ENCODE measurements around the gene PPM1J.
A peak's percentile ranks its signal among the peaks of the same experiment; 100 is the strongest.

PPM1J gene

GRCh38 chr1:112704391-112704933 is 10.7 kb downstream of the PPM1J start:
- ATAC-seq (peak; percentile 63), DNase-seq (peak; percentile 56)
- Mint-ChIP-seq H3K27ac (peak overlapping the region; percentile 78), H3K36me3 (ENCODE audit: low read depth) (peaks cover 9% of the 10 kb centered on the region), H3K9me3 (no peaks in the 10 kb centered on the region), H3K4me3 (peak overlapping the region; percentile 74), H3K4me1 (peaks cover 65% of the 10 kb centered on the region), H3K27me3 (peaks cover 2% of the 10 kb centered on the region)

GRCh38 chr1:112703706-112704105 is 11.4 kb downstream of the PPM1J start:
- peaks cover 67% of the 10 kb centered on the region for H3K4me1 Mint-ChIP-seq
- peaks cover 2% of the 10 kb centered on the region for H3K27me3 Mint-ChIP-seq
- no peak for ATAC-seq
- H3K36me3 Mint-ChIP-seq (ENCODE audit: low read depth), result peaks cover 9% of the 10 kb centered on the region
- no peak overlapping the region for H3K4me3 Mint-ChIP-seq
- DNase-seq, result no peak
- no peaks in the 10 kb centered on the region for H3K9me3 Mint-ChIP-seq
- no peak overlapping the region for H3K27ac Mint-ChIP-seq

DNA sequence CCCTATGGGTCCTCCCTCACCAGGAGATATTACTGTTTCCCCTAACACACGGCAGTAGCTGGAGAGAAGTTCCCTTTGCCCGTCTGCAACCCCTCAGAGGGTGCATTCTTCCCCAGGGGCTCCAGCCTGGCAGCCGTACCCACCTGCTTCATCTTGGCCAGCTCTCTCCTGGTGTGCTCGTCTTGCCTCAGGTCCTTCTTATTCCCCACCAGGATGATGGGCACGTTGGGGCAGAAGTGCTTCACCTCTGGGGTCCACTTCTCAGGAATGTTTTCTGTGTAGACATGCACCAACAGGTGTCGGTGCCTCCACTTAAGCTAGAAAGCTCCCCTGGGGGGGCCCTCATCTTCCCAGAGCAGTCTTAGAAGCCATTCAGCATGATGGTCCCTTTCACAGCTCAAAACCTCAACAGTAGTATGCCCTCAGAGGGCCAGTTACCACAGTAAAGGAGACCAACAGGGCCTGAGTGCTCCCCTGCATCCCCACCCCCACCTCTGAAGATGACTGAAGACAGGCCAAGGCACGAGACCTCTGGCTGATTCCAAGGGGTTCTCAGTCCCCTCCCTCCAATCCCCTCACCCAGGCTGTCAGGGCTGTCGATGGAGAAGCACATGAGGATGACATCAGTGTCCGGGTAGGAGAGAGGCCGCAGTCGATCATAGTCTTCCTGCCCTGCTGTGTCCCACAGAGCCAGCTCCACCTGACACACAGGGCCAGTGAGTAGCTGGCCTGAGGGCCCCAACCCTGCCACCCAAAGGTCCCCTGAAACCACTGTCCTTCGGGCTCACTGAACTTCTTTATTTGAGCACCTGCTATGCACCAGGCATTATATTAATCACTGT is 12.5 kb downstream of the PPM1J start:
- no peaks in the 10 kb centered on the region for H3K9me3 Mint-ChIP-seq
- H3K27ac Mint-ChIP-seq, result peak overlapping the region; percentile 46
- DNase-seq (no peak), ATAC-seq (no peak)
- H3K27me3 Mint-ChIP-seq, result no peaks in the 10 kb centered on the region
- peaks cover 67% of the 10 kb centered on the region for H3K4me1 Mint-ChIP-seq
- H3K36me3 Mint-ChIP-seq (ENCODE audit: low read depth), result peaks cover 9% of the 10 kb centered on the region
- no peak overlapping the region for H3K4me3 Mint-ChIP-seq

DNA sequence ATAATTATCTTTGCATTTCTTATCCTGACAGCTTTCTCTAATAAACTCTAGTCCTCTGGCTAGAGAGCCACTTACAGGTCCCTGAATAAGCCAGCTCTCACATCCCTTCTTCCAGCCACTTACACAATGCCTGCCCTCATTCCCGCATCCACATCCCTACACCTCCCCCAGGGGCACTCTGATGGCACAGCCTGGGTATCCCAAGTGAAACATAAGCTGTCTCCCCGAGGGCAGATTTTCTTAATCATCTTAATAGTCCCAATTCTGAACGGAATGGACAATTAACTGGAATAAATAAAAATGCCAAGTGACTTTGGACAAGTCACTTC is 13.1 kb downstream of the PPM1J start:
- Mint-ChIP-seq H3K4me3 (no peak overlapping the region), H3K27me3 (no peaks in the 10 kb centered on the region), H3K9me3 (no peaks in the 10 kb centered on the region), H3K27ac (peak overlapping the region; percentile 46), H3K36me3 (ENCODE audit: low read depth) (peaks cover 9% of the 10 kb centered on the region), H3K4me1 (peaks cover 67% of the 10 kb centered on the region)
- ATAC-seq (no peak), DNase-seq (no peak)

DNA sequence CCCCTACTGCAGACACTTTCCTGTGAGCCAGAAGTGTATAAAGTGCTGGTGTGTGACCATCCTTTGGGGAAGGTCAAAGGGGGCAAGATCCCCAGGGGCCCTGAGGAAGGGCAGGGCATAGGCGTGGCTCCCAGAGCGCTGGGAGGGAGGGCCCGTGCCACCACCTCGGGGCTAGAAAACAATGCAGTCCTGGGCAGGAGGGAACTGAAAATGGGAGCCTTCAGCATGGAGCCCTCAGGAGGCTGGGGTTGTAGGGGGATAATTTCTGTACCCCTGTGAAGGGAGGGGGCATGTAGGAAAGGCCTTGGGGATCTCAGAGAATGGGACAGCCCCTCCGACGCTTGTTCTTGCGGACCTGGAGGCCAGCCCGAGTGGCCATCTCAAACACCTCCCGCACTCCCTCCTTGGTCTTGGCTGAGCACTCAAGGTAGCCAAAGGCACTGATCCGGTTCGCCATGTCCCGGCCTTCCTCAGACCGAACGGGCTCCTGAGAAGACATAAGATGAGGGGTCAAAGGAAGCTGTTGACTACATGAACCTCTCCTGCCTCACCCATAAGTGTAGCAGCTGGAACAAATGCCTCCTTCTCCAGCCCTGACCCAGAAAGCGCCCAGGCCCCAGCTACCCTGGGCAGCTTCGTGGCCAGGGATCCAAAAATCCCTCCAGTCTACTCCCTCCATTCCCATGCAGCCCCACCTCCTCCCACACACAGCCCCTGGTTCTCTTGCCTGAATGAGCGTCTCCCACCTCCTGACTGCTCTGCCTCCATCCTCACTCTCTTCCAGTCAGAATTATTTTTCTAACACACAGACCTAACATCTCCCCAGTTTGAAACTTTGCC is 13.7 kb downstream of the PPM1J start:
- Mint-ChIP-seq H3K36me3 (ENCODE audit: low read depth) (peaks cover 9% of the 10 kb centered on the region), H3K4me3 (peak overlapping the region; percentile 48)

GRCh38 chr1:112700290-112701226 is 14.6 kb downstream of the PPM1J start:
- ATAC-seq (peak; percentile 33), DNase-seq (peak; percentile 85)
- peak overlapping the region; percentile 93 for H3K27ac Mint-ChIP-seq
- peaks cover 60% of the 10 kb centered on the region for H3K4me1 Mint-ChIP-seq
- H3K9me3 Mint-ChIP-seq, result no peaks in the 10 kb centered on the region
- H3K4me3 Mint-ChIP-seq, result peak overlapping the region; percentile 48
- no peaks in the 10 kb centered on the region for H3K27me3 Mint-ChIP-seq
- H3K36me3 Mint-ChIP-seq (ENCODE audit: low read depth), result peaks cover 9% of the 10 kb centered on the region

More for the DNA sequence above, 13.7 kb downstream of the PPM1J start:
- ATAC-seq (no peak), DNase-seq (no peak)
- Mint-ChIP-seq H3K27ac (peak overlapping the region; percentile 93), H3K27me3 (no peaks in the 10 kb centered on the region), H3K4me1 (peaks cover 67% of the 10 kb centered on the region), H3K9me3 (no peaks in the 10 kb centered on the region)

GRCh38 chr1:112699425-112700144 is 15.5 kb downstream of the PPM1J start:
- H3K4me1 Mint-ChIP-seq, result peaks cover 50% of the 10 kb centered on the region
- H3K9me3 Mint-ChIP-seq, result no peaks in the 10 kb centered on the region
- peaks cover 9% of the 10 kb centered on the region for H3K36me3 Mint-ChIP-seq (ENCODE audit: low read depth)
- no peak overlapping the region for H3K4me3 Mint-ChIP-seq
- DNase-seq, result no peak
- no peaks in the 10 kb centered on the region for H3K27me3 Mint-ChIP-seq
- ATAC-seq, result peak; percentile 41
- peak overlapping the region; percentile 93 for H3K27ac Mint-ChIP-seq

- no peaks in the 10 kb centered on the region for H3K27me3 Mint-ChIP-seq
- DNase-seq (no peak), ATAC-seq (no peak)
- no peaks in the 10 kb centered on the region for H3K9me3 Mint-ChIP-seq
- H3K4me1 Mint-ChIP-seq, result peaks cover 41% of the 10 kb centered on the region
- H3K4me3 Mint-ChIP-seq, result no peak overlapping the region
- no peak overlapping the region for H3K27ac Mint-ChIP-seq
- peaks cover 9% of the 10 kb centered on the region for H3K36me3 Mint-ChIP-seq (ENCODE audit: low read depth)
These were observed 16.5 kb downstream of the PPM1J start for GRCh38 chr1:112698366-112699310.

DNA sequence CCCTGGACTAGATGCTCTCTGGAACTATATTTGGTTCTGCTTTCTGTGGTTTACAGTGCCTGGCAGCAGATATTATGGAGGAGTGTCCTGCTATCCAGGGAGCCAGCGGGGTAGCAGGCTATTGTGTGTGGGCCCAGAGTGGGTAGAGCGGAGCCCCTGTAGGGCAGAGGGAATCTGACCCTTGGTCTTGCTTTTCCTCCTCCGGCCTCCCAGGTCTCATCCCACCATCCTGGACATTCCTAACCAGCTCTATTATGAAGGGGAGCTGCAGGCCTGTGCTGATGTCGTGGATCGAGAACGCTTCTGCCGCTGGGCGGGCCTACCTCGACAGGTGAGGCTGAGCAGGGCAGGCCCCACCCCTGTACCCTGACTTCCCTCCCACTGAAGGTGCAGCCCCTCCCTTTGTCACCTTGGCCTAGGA is 17.3 kb downstream of the PPM1J start:
- H3K27me3 Mint-ChIP-seq, result no peaks in the 10 kb centered on the region
- no peak for DNase-seq
- no peak overlapping the region for H3K27ac Mint-ChIP-seq
- peaks cover 36% of the 10 kb centered on the region for H3K4me1 Mint-ChIP-seq
- peaks cover 13% of the 10 kb centered on the region for H3K36me3 Mint-ChIP-seq (ENCODE audit: low read depth)
- no peaks in the 10 kb centered on the region for H3K9me3 Mint-ChIP-seq
- no peak overlapping the region for H3K4me3 Mint-ChIP-seq
- no peak for ATAC-seq

DNA sequence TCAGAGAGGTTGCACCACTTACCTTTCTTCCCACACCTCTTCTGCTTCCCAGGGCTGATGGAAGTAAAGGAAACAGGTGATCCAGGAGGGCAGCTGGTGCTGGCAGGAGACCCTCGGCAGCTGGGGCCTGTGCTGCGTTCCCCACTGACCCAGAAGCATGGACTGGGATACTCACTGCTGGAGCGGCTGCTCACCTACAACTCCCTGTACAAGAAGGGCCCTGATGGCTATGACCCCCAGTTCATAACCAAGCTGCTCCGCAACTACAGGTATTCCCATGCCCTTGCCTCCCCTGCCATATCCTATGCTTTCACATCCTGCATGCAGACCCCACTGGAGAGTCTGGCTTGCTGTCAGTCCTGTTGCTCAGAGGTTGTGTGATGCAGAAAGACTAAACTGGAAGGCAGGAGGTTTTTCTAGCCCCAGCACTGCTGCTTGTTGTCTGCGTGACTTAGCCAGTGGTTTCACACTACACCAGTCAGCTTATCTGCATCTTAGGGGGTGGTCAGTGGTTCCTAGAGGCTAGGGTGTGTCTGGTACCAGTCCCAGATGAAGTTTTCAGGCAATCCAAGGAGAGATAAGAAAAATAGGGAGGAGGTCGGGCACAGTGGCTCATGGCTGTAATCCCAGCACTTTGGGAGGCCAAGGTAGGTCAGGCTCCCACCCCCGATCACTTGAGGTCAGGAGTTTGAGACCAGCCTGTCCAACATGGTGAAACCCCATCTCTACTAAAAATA is 18.4 kb downstream of the PPM1J start:
- Mint-ChIP-seq H3K36me3 (ENCODE audit: low read depth) (peaks cover 15% of the 10 kb centered on the region), H3K4me3 (no peak overlapping the region), H3K27me3 (no peaks in the 10 kb centered on the region), H3K9me3 (no peaks in the 10 kb centered on the region), H3K4me1 (peaks cover 26% of the 10 kb centered on the region), H3K27ac (no peak overlapping the region)
- no peak for ATAC-seq
- no peak for DNase-seq

DNA sequence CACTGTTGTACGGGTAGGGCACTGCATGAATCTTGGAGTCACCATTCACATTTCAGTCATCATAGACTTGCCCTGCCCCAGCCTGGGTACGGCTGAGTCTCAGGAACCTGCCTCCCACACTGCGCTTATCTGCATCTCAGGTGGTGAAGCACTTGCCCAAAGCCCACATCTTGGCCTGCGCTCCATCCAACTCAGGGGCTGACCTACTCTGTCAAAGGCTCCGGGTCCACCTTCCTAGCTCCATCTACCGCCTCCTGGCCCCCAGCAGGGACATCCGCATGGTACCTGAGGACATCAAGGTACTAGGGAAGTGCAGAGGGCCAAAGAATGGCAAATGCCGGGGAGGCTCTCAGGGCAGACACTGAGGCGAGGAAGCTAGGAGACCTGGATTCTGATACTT is 19.9 kb downstream of the PPM1J start:
- DNase-seq, result no peak
- H3K27me3 Mint-ChIP-seq, result no peaks in the 10 kb centered on the region
- peaks cover 11% of the 10 kb centered on the region for H3K4me1 Mint-ChIP-seq
- peaks cover 16% of the 10 kb centered on the region for H3K36me3 Mint-ChIP-seq (ENCODE audit: low read depth)
- H3K4me3 Mint-ChIP-seq, result no peak overlapping the region
- ATAC-seq, result no peak
- no peak overlapping the region for H3K27ac Mint-ChIP-seq
- no peaks in the 10 kb centered on the region for H3K9me3 Mint-ChIP-seq

DNA sequence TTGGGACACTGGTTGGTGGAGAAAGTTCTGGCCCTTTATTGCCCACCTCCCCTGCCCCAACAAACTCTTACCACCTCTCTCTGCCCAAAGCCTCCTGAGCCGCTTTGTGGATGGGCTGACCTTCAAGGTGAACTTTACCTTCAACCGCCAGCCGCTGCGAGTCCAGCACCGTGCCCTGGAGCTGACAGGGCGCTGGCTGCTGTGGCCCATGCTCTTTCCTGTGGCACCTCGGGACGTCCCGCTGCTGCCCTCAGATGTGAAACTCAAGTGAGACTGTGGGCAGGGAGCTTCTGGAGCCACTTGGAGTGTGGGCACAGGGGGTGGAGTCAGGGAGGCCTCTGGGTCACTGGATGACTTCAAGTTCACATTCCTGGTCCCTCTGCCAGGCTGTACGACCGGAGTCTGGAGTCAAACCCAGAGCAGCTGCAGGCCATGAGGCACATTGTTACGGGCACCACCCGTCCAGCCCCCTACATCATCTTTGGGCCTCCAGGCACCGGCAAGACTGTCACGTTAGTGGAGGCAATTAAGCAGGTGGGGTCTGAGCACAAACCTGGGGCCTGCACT is 20.7 kb downstream of the PPM1J start:
- ATAC-seq (no peak), DNase-seq (no peak)
- peaks cover 3% of the 10 kb centered on the region for H3K4me1 Mint-ChIP-seq
- H3K4me3 Mint-ChIP-seq, result no peak overlapping the region
- no peaks in the 10 kb centered on the region for H3K27me3 Mint-ChIP-seq
- no peaks in the 10 kb centered on the region for H3K9me3 Mint-ChIP-seq
- peaks cover 20% of the 10 kb centered on the region for H3K36me3 Mint-ChIP-seq (ENCODE audit: low read depth)
- no peak overlapping the region for H3K27ac Mint-ChIP-seq
